GM19240 (cell line): ENCODE data around the gene RAB27B.
"Not testable (repeated sequence)": the region's sequence is repeated elsewhere in the genome, so short reads cannot be mapped to it uniquely, and the experiment has no call there.

Source experiments
- DNase-seq: peaks from one replicate; pipeline ENCODE4 v3.0.0; 2011; ENCODE audit warnings: low spot score; ENCODE audit not compliant: insufficient read length

RAB27B gene, protein sequence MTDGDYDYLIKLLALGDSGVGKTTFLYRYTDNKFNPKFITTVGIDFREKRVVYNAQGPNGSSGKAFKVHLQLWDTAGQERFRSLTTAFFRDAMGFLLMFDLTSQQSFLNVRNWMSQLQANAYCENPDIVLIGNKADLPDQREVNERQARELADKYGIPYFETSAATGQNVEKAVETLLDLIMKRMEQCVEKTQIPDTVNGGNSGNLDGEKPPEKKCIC

DNA sequence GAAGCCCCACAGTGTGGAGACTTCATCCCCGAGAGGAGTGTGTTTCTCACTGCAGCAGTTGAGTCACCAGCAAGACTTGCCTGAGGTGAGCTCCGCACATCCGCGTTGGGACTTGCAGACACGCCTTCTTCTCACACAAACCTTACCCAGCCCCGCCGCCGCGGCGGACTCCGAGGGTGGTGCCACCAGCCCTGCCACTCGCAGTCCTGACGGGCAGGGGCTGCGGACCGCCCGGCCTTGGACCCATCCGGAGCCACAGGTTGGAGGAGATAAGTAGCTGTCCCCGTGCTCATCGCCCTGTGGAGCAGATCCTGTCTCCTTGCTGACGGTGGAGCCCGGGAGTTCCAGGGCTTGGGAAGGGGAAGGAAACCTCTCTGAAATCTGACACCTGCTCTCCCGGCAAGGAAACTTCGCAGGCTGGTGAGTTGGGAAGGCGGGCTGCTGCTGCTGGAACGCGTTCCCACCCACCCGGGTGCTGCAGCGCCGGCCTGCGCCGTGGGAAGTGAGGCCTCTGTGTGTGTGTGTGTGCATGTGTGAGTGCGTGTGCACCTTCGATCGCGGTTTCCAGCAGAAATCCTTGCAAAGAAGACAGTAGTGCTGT is at the start of gene RAB27B:
RAB27B (plus strand) TSS at position 197 of the 601 bp plus-strand sequence. CDS start 49,109 bp downstream, outside the sequence.
- DNase-seq = no peak

DNA sequence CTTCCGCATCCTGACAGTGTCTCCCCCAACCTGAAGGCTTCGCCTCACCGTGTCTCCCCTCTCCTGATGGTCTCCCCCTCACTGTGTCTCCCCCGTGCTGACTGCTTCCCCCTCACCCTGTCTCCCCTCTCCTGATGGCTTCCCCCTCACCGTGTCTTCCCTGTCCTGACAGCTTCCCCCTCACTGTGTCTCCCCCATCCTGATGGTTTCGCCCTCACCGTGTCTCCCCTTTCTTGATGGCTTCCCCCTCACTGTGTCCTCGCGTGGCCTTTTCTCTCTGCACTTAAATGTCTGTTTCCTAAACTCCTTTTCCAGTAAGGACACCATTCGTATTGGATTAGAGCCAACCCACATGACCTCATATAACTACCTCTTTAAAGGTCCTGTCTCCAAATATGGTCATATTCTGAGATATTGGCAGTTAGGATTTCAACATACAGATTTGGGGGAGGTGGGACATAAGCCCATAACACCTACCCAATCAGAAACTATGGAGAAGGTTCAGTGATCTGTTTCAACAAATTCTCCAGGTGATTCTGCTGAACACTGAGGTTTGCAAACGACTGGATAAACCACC is 47.9 kb upstream of the RAB27B start:
- DNase-seq = no peak

DNA sequence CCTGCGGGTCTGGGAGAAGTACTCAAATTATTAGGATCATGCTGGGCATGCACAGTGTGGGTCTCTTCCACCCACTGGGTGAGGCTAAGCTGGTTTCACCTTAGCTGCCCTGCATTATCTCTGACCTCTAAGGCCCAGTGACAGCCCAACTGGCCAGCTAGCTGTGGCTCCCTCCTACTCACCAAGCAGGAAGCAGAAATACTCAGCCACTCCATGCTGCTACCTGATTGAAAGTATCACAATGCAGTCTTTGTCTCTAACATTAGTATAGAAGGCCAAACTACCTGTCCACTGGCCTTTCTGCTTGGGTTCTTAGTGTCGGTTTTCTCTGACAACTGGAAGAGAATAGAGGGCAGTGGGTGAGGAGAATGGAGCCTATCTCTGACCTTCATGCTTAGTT is 47.3 kb upstream of the RAB27B start:
- DNase-seq = no peak

DNA sequence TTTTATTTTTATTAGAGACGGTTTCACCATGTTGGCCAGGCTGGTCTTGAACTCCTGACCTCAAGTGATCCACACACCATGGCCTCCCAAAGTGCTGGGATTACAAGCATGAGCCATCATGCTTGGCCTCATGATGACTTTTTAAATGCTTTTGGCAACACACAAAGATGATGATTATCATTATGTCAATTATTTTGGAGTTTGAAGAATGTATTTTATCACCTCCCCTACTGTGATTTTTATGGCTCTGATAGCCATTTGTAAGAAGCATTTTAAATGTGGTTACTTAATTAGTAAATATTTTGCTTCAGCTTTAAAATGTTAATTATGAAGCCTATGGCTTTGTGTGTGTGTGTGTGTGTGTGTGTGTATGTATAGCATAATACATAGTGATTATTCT is 45.1 kb upstream of the RAB27B start:
- DNase-seq = no peak

DNA sequence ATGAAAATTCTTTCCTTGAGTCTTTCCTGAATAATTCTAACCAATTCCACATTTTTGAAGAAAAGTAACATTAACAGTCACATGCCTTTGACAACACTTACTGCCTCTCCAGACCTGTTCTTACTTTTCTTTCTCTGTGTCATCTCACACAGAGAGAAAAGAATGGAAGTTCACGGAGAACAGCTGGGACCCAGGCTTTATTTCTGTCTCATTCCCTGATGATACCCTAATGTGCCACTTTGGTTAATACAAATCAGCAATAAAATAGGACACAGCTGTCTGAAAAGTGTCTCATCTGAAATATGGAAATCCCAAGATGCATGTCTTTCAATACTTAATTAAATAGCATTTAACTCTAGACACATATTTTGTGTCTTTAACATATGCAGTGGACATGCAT is 42.1 kb upstream of the RAB27B start:
- DNase-seq = no peak

DNA sequence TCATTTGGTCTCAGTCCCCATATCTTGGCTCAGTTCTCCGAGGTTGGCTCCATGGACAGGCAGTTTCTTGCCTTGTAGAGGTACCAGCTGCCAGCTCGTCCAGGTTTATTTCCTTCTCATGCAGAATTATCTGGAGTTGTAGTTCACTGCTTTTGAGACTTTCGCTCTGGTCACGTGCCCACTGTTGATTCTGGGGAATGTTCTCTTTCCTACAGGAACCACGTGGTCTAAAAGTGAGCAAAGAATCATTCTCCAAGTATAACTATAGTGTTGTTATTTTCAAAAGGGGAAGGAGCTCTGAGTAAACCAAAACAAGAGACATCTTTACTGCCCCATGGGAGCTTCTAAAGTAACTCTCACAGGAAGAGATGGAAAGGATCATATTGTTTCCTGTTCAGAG is 41.2 kb upstream of the RAB27B start:
- no peak for DNase-seq

DNA sequence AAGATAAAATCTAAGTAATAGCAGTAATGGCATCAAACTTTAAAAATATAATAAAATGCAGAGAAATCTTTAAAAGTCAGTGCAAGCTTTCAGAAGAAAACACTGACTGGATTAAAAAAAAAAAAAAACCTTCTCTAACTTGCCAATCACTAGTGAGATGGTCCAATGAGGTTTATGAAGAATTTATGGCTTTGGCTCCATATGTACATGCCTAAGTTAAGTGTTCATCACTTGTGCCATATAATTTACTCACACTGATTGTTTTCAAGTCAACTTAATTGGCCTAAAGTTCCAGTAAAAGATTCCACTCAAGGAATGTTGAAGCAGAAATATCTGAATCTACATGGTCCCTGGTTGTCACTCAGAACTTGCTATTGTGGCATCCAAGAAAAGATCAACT is 40.7 kb upstream of the RAB27B start:
- no peak for DNase-seq

DNA sequence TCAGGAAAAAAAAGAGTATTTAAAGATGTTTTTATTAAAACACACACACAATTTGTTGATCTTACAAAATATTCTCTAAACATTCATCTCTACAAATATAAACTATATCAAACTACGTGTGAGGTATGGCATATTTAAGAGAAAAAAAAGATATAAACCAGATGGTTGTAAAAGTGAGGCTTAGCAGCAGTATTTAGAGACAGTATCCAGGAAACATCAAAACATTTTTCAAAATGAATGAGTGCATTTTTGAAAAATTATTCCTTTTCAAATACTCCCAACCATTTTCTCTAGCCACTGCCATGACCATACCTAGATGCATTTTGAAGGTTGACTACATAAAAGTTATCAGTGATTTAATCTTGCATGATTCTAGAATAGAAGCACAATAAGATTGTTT is 38.2 kb upstream of the RAB27B start:
- DNase-seq = no peak

DNA sequence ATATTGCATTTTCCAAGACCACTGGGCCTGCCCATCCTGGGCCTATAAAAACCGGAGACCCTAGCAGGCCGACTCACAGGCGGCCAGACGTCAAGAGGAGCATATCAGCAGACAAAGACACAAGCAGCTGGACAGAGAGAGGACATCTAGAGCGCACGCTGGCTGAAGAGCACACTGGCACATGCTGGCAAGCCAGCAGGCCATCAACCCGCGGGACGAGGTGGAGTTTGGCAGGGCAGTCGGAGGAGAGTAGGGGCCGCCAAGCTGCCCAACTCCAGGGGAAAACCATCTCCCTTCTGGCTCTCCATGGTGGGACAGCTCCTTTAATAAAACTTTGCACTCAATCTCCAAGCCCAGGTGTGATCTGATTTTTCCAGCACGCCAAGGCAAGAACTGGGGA is 36.6 kb upstream of the RAB27B start:
- DNase-seq = no peak

DNA sequence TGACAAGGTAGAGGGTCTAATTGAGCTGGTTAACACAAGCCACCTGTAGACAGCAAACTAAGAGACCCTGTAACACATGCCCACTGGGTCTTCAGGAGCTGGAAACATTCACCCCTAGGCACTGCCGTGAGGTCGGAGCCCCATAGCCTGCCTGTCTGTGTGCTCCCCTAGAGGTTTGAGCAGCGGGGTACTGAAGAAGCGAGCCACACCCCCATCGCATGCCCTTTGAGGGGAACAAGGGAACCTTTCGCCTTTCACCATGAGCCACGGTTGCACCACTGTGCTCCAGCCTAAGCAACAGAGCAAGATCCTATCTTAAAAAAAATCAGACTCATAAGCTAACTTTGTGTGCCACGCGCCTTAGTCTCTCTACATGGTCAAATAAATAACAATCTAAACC is 36.2 kb upstream of the RAB27B start:
- no peak for DNase-seq

DNA sequence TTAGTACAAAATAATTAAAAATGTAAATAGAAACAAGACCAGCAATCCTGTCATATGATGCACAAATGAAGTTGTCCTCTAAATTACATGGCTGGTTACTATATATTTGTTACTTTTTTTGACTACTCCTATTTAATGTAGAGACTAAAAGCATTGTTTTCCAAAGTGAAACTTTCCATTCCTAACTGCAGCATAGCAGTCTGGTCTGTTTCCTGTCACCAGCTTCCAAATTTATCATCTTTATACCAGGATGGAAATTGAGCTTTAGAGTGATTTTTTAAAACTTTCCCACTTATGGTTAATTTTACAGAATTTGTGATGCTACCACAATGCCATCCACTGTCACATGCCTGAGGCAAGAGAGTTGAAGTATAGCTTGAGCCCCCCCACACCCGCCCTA is 33.5 kb upstream of the RAB27B start:
- no peak for DNase-seq

DNA sequence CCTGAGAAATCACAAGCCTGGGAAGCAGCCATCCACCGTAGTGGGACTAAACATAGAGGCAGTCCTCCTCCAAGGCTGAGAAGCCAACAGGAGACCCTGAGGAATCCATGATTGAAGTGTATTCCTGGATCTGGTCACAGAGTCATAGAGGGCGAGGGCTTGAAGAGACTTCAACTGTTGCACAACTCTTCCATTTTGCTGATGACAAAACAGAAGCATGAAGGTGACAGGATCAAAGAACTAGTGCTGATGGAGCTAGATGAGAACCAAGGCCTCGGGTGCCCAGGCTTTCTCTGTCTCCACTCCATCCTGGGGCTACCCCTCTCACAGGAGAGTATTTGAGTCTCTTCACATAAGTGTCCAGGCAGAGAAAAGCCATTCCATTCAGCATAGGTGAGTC is 30.1 kb upstream of the RAB27B start:
- DNase-seq = no peak

DNA sequence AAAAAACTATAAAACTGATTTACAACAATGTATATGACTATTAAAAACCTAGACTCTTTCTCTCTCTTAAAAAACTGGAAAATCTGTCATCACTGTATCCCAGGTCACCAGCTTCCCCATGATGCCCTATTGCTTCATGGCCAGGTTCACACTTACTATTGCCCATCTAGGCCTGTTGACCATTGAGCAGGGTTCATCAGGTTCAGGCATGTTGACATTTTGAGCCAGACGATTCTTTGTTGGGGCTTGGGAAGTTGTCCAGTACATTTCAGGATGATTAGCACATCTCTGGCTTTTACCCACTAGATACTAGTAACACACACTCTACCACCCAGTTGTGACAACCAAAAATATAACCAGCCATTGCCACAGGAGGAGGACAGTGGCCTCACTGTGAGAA is 26.9 kb upstream of the RAB27B start:
- no peak for DNase-seq

DNA sequence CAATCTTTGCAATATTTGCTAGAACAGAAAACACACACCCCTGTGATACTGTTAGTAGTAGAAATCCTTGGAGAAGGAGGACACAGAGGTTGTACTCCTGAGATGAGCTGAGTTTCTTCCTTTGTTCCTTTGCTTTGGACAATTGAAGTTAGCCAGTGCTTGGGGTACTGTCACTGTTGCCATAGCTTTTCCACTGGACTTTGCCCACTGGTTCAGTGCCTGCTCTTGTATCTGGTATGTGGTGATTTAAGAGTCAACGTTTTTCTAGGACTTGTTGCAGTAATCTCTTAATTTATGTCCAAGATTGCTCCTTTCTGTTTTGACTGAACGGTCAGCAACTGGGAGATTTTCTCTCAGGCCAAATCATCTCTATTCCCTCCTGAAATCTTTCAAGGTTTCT is 26.1 kb upstream of the RAB27B start:
- DNase-seq = no peak

DNA sequence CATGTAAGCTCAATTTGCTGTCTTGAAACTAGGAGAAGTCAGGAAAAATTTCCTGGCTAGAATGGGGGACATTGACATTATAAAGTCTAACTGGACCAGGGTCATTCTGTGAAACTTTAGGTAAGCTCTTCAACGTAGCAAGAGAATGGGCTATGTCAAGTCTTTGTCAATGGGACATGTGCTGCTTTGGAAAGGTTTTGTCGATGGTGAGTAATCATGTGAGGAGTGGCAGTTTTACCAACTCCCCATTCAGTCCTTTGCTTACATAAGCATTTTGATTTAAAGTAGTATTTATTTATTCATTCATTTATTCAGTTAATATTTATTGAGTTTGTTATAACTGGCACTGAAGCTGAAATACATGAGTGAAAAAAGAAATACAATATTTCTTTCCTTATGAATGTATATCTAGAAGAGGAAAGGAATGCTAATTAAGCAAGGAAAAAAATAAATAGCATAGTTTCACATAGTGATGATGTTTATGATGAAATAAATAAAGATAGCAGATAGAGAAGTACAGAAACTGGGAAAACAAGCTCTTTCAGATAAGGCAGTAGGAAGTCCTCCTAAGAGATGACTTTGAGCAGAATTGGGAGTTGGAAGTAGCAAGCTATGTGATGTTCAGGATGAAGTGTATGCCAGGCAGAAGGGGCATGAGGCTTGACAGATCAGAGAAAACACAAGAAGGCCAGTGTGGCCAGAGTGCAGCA is 25.4 kb upstream of the RAB27B start:
- DNase-seq = no peak

DNA sequence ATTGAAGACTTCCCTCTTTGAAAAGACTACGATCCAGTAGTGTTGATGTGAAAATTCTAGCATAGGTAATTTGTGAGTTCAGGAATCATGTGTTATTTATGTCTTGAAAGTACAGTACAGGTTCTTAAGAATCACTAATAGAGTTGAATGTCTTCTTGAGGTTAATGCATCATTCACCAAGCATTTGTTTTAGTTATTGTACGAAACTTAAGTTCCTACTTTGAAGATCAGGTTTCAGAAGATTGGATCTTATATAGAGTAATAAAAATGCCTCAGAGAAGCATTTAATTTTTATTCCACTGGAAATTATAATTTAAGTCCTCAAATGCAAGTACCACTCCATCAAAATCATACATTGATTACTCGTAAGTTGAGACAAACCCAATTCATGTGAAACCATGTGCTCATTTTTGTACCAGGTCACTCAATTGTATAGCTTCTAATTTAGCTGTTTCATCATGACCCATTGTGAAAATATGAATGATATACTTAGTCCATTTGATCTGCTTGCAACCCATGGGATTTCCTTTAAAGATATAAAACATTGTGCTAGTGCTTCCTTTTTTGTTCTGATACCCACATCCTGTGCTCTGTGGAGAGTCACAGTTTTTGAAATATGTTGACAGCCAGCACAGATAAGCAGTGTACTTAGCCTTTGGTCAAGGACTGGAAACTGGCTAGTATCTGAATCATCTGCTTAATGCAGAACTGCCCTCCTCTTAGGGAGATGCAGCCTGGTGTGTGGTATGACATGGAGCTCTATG is 22.5 kb upstream of the RAB27B start:
- no peak for DNase-seq

DNA sequence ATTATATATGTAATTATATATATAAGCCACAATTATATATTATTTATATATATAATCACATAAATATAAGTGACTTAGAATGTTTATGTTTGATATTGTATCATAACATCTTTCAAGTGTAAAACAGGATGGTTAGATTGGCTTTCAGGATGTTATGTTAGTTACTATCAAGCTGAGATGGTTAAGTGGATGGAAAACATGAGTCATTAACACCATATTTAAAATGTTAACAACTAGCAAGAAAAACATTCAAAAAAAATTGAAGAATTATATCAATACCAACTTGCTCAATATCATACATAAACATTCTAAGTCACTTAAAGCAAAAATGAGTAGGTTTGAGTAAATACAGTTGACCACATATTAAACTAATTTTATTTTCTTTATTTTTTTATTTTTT is 21.8 kb upstream of the RAB27B start:
- DNase-seq = no peak

DNA sequence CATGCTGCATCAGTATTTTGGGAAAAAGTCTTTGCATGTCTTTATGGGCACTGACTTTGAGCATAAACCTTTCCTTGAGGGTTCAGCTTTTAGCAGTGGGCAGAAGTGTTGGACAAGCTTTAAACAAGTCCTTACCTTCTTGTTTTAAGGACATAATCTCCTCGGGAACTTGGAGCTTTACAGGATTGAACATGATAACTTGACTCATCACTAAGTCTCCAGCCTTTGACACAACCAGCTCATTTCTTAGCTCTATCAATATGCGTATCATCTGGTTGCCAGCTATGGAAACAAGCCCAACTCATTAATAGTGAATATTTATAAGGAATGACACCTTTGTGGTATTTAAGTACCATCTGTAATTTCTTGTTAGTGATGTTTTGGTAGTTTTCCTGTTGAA is 21.0 kb upstream of the RAB27B start:
- no peak for DNase-seq

DNA sequence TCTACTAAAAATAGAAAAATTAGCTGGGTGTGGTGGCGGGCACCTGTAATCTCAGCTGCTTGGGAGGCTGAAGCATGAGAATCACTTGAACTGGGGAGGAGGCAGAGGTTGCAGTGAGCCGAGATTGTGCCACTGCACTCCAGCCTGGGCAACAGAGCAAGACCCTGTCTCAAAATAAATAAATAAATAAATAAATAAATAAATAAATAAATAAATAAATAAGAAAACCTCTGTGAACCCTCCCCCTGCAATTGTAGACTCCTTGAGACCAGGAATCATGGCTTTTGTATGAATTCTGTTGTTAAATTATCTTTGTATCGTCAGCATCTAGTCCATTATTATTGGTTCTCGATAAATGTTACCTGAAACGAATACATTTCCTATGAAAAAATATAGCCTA is 17.6 kb upstream of the RAB27B start:
- not testable (repeated sequence) for DNase-seq

DNA sequence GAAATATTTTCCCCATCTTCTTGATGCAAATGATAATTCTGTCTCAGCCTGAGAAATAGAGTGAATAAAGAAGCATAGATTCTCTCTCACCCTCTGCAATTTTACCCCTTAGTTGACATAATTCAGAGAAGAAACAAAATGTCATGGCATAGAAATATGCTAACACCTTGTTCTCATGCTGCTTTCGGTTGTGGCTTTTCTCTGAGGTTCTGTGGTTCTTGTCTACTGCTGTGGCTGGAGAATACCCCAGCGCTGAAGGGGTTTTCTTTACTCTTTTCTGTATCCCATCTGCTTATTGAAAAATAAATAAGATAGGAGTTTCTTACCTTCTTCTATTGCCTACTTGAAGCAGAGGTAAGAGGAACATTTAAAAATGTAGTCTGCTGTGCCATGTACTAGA is 15.4 kb upstream of the RAB27B start:
- no peak for DNase-seq

DNA sequence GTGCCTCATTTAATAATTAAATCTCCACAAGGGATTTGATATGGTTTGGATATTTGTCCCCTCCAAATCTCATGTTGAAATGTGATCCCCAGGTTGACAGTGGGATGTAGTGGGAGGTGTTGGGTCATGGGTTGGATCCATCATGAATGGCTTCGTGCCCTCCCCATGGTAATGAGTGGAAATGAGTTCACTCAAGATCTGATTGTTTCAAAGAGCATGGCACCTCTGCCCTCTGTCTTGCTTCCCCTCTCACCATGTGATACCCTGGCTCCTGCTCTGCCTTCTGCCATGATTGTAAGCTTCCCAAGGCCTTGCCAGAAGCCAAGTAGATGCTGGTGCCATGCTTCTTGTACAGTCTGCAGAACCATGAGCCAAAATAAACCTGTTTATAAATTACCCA is 15.0 kb upstream of the RAB27B start:
- no peak for DNase-seq
